CD4-positive, alpha-beta T cell (primary cell): Measurements from ENCODE around the gene RBM33. TPM values are rescaled to one million over a fixed set of nuclear protein-coding genes. Genes with fewer than 3 reads are reported as not detected.

Experiments
- ATAC-seq: fragments of 200-7000 bp; cut with Tn5 transposase; one replicate; pipeline ENCODE4 v1.10.0; 2022; ENCODE audit warnings: mild to moderate bottlenecking; ENCODE audit not compliant: poor library complexity
- CTCF ChIA-PET: fragments of 350-600 bp; sonication (Branson Sonifier 250); formaldehyde crosslinking; loops from one replicate; lab custom pipeline; 2021; ENCODE audit warnings: antibody characterized with exemption, inconsistent platforms; lab: Charles Lee
- POLR2A ChIA-PET: fragments of 350-600 bp; sonication (Branson Sonifier 250); formaldehyde crosslinking; loops from one replicate; lab custom pipeline; 2021; ENCODE audit warnings: antibody characterized with exemption, inconsistent platforms; lab: Charles Lee
- DNase-seq, 14 experiments: peaks; one replicate each; pipeline ENCODE4 v3.0.0-alpha.2; 2013 to 2020; ENCODE audit warnings: mixed read lengths in 2 of 14
- H3K27ac ChIP-seq, 2 donors: one replicate each; pipeline versions ENCODE4 v1.5.1 to v1.7.0; 2013; ENCODE audit warnings: low read length in 2 of 2, low read depth in 1 of 2, mild to moderate bottlenecking in 1 of 2
- H3K27me3 ChIP-seq, 2 experiments: 1 replicate in 1 of 2; 2 replicates in 1 of 2; pipeline versions ENCODE4 v1.6.1 to v1.7.0; 2013; ENCODE audit warnings: low read length in 2 of 2, control low read depth in 1 of 2, mild to moderate bottlenecking in 1 of 2, moderate library complexity in 1 of 2; ENCODE audit not compliant: insufficient read depth in 2 of 2, control insufficient read depth in 1 of 2
- H3K36me3 ChIP-seq: one replicate; pipeline ENCODE4 v1.6.1; 2013; ENCODE audit warnings: low read length, control low read depth; ENCODE audit not compliant: insufficient read depth
- H3K4me1 ChIP-seq: one replicate; pipeline ENCODE4 v1.6.1; 2013; ENCODE audit warnings: low read length, control low read depth; ENCODE audit not compliant: insufficient read depth
- H3K4me3 ChIP-seq: one replicate; pipeline ENCODE4 v1.5.1; 2013; ENCODE audit warnings: mild to moderate bottlenecking, low read length, moderate library complexity
- H3K9me3 ChIP-seq, 2 experiments: 1 replicate in 1 of 2; 2 replicates in 1 of 2; pipeline versions ENCODE4 v1.6.1 to v1.7.0; 2013; ENCODE audit warnings: low read length in 2 of 2, mild to moderate bottlenecking in 2 of 2, control low read depth in 1 of 2, moderate library complexity in 1 of 2; ENCODE audit not compliant: control insufficient read depth in 1 of 2, insufficient read depth in 1 of 2
- H3K27ac Mint-ChIP-seq: one replicate; pipeline ENCODE4 v1.8.0; 2020; ENCODE audit warnings: mixed read lengths
- H3K27me3 Mint-ChIP-seq: one replicate; pipeline ENCODE4 v1.8.0; 2021; ENCODE audit warnings: mixed read lengths
- H3K36me3 Mint-ChIP-seq: one replicate; pipeline ENCODE4 v1.8.0; 2021; ENCODE audit warnings: low read depth, mixed read lengths
- H3K4me1 Mint-ChIP-seq: one replicate; pipeline ENCODE4 v1.8.0; 2021; ENCODE audit warnings: low read depth, mixed read lengths
- H3K4me3 Mint-ChIP-seq: one replicate; pipeline ENCODE4 v1.8.0; 2020; ENCODE audit warnings: mild to moderate bottlenecking, mixed read lengths
- H3K9me3 Mint-ChIP-seq: one replicate; pipeline ENCODE4 v1.8.0; 2020; ENCODE audit warnings: mixed read lengths
- intact Hi-C, 2 experiments: fragments of 100-400 bp; cut with DNase I in 1 of 2; cut with micrococcal nuclease in 1 of 2; formaldehyde crosslinking; loops; one replicate each; pipeline versions ENCODE4 v1.15.1 to v1.9.0; 2023 to 2025; cut with DNase I, micrococcal nuclease
- total RNA-seq, 174 experiments: library from RNA in 2 of 174; stranded (reverse) in 2 of 174; gene quantifications; one replicate each; pipeline ENCODE4 v1.2.3 and lab custom pipeline; 2021 to 2026
- TF ChIP-seq, protein P1 (sequence below): fragments of 200-600 bp; IDR thresholded peaks from one replicate; pipeline ENCODE4 v1.8.0; 2022; ENCODE audit warnings: antibody characterized with exemption, mild to moderate bottlenecking

The RBM33 gene
- total RNA-seq, 2 experiments from 2014 or later, result 178 to 184 TPM

DNA sequence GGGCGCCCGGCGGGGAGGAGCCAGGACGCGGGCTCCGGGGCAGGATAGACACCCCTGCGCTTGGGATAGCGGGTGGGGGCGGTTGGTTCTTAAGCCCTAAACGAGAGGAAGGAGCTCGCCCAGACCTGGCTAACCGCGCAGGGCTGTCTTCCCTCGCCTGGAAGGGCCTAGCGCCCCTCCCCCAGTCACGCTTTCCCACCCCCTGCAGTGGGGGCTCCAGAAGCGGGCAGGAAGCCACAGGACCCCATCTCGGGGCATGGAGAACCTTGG lies 161.3 kb downstream of the RBM33 start:
- no peak for ATAC-seq
- H3K4me3 ChIP-seq, result peak overlapping the region; percentile 5
- no peaks in the 10 kb centered on the region for H3K36me3 ChIP-seq
- H3K27me3 ChIP-seq, result peaks cover 49 to 77% of the 10 kb centered on the region in 2 experiments
- POLR2A ChIA-PET, result no interaction called here
- H3K4me3 Mint-ChIP-seq, result no peak overlapping the region
- intact Hi-C loops, result no loop called here
- H3K9me3 Mint-ChIP-seq, result no peaks in the 10 kb centered on the region
- no peak for DNase-seq
- H3K9me3 ChIP-seq, result peaks cover 0 to 21% of the 10 kb centered on the region in 2 experiments
- H3K27me3 Mint-ChIP-seq, result peaks cover 60% of the 10 kb centered on the region
- peaks cover 4% of the 10 kb centered on the region for H3K4me1 Mint-ChIP-seq
- H3K36me3 Mint-ChIP-seq, result no peaks in the 10 kb centered on the region
- no peak overlapping the region for H3K27ac ChIP-seq
- no peak overlapping the region for H3K27ac Mint-ChIP-seq
- TF ChIP-seq, protein P1, sequence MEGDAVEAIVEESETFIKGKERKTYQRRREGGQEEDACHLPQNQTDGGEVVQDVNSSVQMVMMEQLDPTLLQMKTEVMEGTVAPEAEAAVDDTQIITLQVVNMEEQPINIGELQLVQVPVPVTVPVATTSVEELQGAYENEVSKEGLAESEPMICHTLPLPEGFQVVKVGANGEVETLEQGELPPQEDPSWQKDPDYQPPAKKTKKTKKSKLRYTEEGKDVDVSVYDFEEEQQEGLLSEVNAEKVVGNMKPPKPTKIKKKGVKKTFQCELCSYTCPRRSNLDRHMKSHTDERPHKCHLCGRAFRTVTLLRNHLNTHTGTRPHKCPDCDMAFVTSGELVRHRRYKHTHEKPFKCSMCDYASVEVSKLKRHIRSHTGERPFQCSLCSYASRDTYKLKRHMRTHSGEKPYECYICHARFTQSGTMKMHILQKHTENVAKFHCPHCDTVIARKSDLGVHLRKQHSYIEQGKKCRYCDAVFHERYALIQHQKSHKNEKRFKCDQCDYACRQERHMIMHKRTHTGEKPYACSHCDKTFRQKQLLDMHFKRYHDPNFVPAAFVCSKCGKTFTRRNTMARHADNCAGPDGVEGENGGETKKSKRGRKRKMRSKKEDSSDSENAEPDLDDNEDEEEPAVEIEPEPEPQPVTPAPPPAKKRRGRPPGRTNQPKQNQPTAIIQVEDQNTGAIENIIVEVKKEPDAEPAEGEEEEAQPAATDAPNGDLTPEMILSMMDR, result no peak
- H3K4me1 ChIP-seq, result peaks cover 40% of the 10 kb centered on the region
- CTCF ChIA-PET, result no interaction called here

DNA sequence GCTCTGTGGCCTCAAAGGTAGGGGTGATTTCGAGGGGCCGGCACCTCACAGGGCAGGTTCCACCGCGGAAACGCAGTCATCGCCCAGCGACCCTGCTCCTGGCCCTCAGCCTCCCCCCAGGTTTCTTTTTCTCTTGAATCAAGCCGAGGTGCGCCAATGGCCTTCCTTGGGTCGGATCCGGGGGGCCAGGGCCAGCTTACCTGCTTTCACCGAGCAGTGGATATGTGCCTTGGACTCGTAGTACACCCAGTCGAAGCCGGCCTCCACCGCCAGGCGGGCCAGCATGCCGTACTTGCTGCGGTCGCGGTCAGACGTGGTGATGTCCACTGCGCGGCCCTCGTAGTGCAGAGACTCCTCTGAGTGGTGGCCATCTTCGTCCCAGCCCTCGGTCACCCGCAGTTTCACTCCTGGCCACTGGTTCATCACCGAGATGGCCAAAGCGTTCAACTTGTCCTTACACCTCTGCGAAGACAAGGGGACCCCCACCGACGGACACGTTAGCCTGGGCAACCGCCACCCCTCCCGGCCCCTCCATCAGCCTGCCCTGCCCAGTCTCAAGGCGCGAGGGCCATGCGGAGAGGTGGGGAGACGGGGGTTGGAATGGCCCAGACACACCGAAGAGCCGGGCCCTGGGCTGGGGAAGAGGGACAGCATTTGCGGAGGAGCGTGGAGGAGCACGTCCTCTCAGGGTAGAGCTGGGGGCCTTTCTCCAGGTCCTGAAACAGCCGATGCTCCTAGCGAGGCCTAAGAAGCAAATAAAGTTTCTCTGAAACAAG lies 161.8 kb downstream of the RBM33 start:
- Mint-ChIP-seq H3K4me1 (peaks cover 4% of the 10 kb centered on the region), H3K27ac (no peak overlapping the region), H3K9me3 (no peaks in the 10 kb centered on the region), H3K4me3 (no peak overlapping the region), H3K27me3 (peaks cover 60% of the 10 kb centered on the region), H3K36me3 (no peaks in the 10 kb centered on the region)
- ChIA-PET CTCF (no interaction called here), POLR2A (no interaction called here)
- no peak overlapping the region for H3K4me3 ChIP-seq
- H3K9me3 ChIP-seq, result peaks cover 0 to 21% of the 10 kb centered on the region in 2 experiments
- DNase-seq, result no peak
- TF ChIP-seq, protein P1, result no peak
- no peak overlapping the region for H3K27ac ChIP-seq
- H3K27me3 ChIP-seq, result peaks cover 51 to 77% of the 10 kb centered on the region in 2 experiments
- intact Hi-C loops, result no loop called here
- peaks cover 40% of the 10 kb centered on the region for H3K4me1 ChIP-seq
- H3K36me3 ChIP-seq, result no peaks in the 10 kb centered on the region
- no peak for ATAC-seq

DNA sequence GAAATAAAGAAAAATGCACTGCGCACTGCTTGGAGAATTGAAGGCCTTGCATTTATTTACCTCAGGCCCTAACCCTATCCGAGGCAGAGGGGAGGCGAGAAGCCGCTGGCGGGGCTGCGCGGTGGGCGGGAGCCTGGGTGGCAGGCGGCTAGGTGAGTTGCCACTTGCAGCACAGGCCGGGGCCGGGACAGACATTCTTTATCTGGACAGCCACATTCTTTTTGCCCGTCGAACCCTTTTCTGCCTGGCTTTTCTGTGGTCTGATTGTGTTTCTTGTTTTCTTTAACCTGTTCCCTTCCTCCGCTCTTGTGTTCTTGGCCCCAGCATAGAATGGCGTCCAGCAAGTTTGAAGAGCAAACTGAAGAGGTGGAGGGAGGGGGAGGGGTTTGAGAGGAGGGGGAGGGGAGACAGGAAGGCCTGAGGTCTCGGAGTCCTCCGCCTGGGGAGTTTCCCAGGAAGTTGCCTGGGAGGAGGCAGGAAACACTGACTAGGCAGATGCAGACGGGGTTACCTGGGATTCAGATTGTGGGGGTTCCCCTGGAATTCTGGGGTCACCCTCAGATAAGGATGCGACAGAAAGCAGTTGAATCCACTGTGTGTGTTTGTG lies 162.7 kb downstream of the RBM33 start:
- peaks cover 0 to 25% of the 10 kb centered on the region in 2 experiments for H3K9me3 ChIP-seq
- Mint-ChIP-seq H3K27me3 (peaks cover 64% of the 10 kb centered on the region), H3K9me3 (no peaks in the 10 kb centered on the region), H3K4me3 (no peak overlapping the region), H3K36me3 (no peaks in the 10 kb centered on the region), H3K4me1 (peaks cover 10% of the 10 kb centered on the region), H3K27ac (no peak overlapping the region)
- peaks cover 43% of the 10 kb centered on the region for H3K4me1 ChIP-seq
- no peak overlapping the region for H3K27ac ChIP-seq
- no peaks in the 10 kb centered on the region for H3K36me3 ChIP-seq
- CTCF ChIA-PET, result no interaction called here
- DNase-seq (no peak), ATAC-seq (no peak)
- H3K27me3 ChIP-seq, result peaks cover 60 to 81% of the 10 kb centered on the region in 2 experiments
- H3K4me3 ChIP-seq, result no peak overlapping the region
- TF ChIP-seq, protein P1, result no peak
- intact Hi-C loops, result no loop called here
- POLR2A ChIA-PET, result no interaction called here
